Endothelial cell of umbilical vein (primary cell): ENCODE results near the gene SHROOM2. TPM values are rescaled to one million over a fixed set of nuclear protein-coding genes. Genes with fewer than 3 reads are reported as not detected.

Experiments used
- BruUV-seq: library from RNA; stranded (reverse); fragments of 400-500 nt; replicated peaks from 2 replicates; lab custom pipeline; 2021; lab: Mats Ljungman, UMichigan
- CTCF ChIA-PET: fragments of 300-600, 350-600 bp; sonication (Branson Sonifier 250); formaldehyde crosslinking; loops from one replicate; lab custom pipeline; 2021; ENCODE audit warnings: antibody characterized with exemption, inconsistent platforms; lab: Charles Lee
- POLR2A ChIA-PET: fragments of 300-600, 350-600 bp; sonication (Branson Sonifier 250); formaldehyde crosslinking; loops from one replicate; lab custom pipeline; 2021; ENCODE audit warnings: antibody characterized with exemption, inconsistent platforms; lab: Charles Lee
- DNase-seq: peaks from one replicate; pipeline ENCODE4 v3.0.0-alpha.2; 2011; ENCODE audit warnings: low read depth, low spot score
- FAIRE-seq: peaks from 2 replicates; lab custom pipeline; 2011; peaks lifted over from hg19 to GRCh38; lab: Jason Lieb, UNC
- H2AFZ ChIP-seq: 2 replicates; pipeline ENCODE4 v1.6.0; 2012; ENCODE audit warnings: low read depth, low read length, control low read depth, inconsistent platforms
- H3K27ac ChIP-seq: 2 replicates; pipeline ENCODE4 v1.5.1; 2011; ENCODE audit warnings: low read depth, mild to moderate bottlenecking, control low read depth, low read length, moderate library complexity; ENCODE audit not compliant: insufficient read depth
- H3K27me3 ChIP-seq, 2 experiments: 2 replicates each; pipeline versions ENCODE4 v1.6.0 to v1.6.1; 2011; ENCODE audit warnings: low read length in 2 of 2, mixed read lengths in 1 of 2; ENCODE audit not compliant: control insufficient read depth in 2 of 2, insufficient read depth in 2 of 2
- H3K36me3 ChIP-seq, 2 experiments: 2 replicates in 1 of 2; 3 replicates in 1 of 2; pipeline ENCODE4 v1.5.1; 2011; ENCODE audit warnings: low read length in 2 of 2, mild to moderate bottlenecking in 1 of 2, moderate library complexity in 1 of 2; ENCODE audit not compliant: control insufficient read depth in 2 of 2, insufficient read depth in 2 of 2; ENCODE audit errors: extremely low read depth in 1 of 2
- H3K4me1 ChIP-seq: 3 replicates; pipeline ENCODE4 v1.5.1; 2011; ENCODE audit warnings: mild to moderate bottlenecking, low read length; ENCODE audit not compliant: control insufficient read depth, insufficient read depth; ENCODE audit errors: extremely low read depth
- H3K4me2 ChIP-seq: 2 replicates; pipeline ENCODE4 v1.6.1; 2011; ENCODE audit warnings: low read length, control low read depth, mixed read lengths; ENCODE audit not compliant: insufficient read depth
- H3K4me3 ChIP-seq, 3 experiments: fragments of 200-600 bp in 1 of 3; sonication (generic), shearing (Covaris generic) in 1 of 3; replicated peaks in 1 of 3; 2 replicates each; pipeline ENCODE4 v1.5.1; 2011 to 2016; ENCODE audit warnings: control low read depth in 3 of 3, low read length in 3 of 3, mild to moderate bottlenecking in 2 of 3, inconsistent platforms in 1 of 3, low read depth in 1 of 3, moderate library complexity in 1 of 3; ENCODE audit not compliant: insufficient read depth in 1 of 3
- H3K79me2 ChIP-seq: 2 replicates; pipeline ENCODE4 v1.6.0; 2012; ENCODE audit warnings: low read length, inconsistent platforms; ENCODE audit not compliant: control insufficient read depth, insufficient read depth
- H3K9ac ChIP-seq: replicated peaks from 2 replicates; pipeline ENCODE3; 2011; ENCODE audit warnings: low read length, control low read depth; ENCODE audit not compliant: insufficient read depth; ENCODE audit errors: extremely low read depth
- H3K9me1 ChIP-seq: replicated peaks from 3 replicates; pipeline ENCODE4 v1.6.0; 2011; ENCODE audit warnings: mild to moderate bottlenecking, low read length; ENCODE audit not compliant: control insufficient read depth, insufficient read depth; ENCODE audit errors: extremely low read depth
- H3K9me3 ChIP-seq: replicated peaks from 2 replicates; pipeline ENCODE4 v1.5.1; 2012; ENCODE audit warnings: low read length, inconsistent platforms; ENCODE audit not compliant: control insufficient read depth, insufficient read depth
- H4K20me1 ChIP-seq: replicated peaks from 2 replicates; pipeline ENCODE3; 2011; ENCODE audit warnings: mild to moderate bottlenecking, low read length; ENCODE audit not compliant: control insufficient read depth, insufficient read depth; ENCODE audit errors: extremely low read depth
- GATA2 ChIP-seq: IDR thresholded peaks from 2 replicates; pipeline ENCODE4 v1.7.0; 2011; ENCODE audit warnings: low read depth, mild to moderate bottlenecking, moderate library complexity, mixed read lengths, low read length; ENCODE audit not compliant: insufficient read length, insufficient read depth
- dilution Hi-C: fragments of 300-500 bp; cut with MboI; formaldehyde crosslinking; loops from one replicate; pipeline ENCODE4 v1.15.0; 2019; ENCODE audit warnings: low sequenced_read_pairs; ENCODE audit not compliant: extremely low pct_ligation_motif_present
- intact Hi-C: fragments of 100-400 bp; cut with micrococcal nuclease; formaldehyde crosslinking; loops from one replicate; pipeline ENCODE4 v1.10.0; 2022
- polyA plus RNA-seq, 4 experiments: library from polyadenylated mRNA; depleted of rRNA in 3 of 4; stranded (reverse) in 3 of 4; unstranded in 1 of 4; fragments of >200 nt; gene quantifications; 2 replicates each; pipeline versions ENCODE4 v1.2.1 to v1.2.3, GENCODE V29; 2011 to 2012; ENCODE audit warnings: missing spikeins in 1 of 4
- total RNA-seq: library from RNA; stranded (reverse); gene quantifications from 2 replicates; pipeline ENCODE4 v1.2.3, GENCODE V29; 2021
- TF ChIP-seq, protein P1 (sequence below): IDR thresholded peaks from 2 replicates; pipeline ENCODE4 v1.6.1; 2011; ENCODE audit not compliant: insufficient read depth, insufficient read length

SHROOM2 gene
- total and polyA plus RNA-seq, 2 donors (not counting 3 experiments of a cell fraction or from before 2014, with no cell fraction given): 3.7 to 11.8 TPM

DNA sequence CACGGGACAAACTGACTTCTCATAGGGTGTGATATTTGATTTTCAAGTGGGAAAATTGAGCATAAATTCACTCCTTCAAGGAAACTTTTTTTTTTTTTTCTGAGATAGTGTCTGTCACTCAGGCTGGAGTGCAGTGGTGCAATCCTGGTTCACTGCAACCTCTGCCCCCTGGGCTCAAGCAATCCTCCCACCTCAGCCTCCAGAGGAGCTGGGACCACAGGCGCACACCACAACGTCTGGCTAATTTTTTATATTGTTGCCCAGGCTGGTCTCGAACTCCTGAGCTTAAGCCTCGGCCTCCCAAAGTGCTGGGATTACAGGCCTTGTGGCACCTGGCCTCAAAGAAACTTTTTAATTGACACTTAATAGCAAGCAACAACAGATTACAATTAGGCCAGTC is 194.7 kb downstream of the SHROOM2 start:
- DNase-seq (no peak), FAIRE-seq (no peak)
- dilution Hi-C loops: no loop called here
- TF ChIP-seq GATA2: no peak
- POLR2A ChIA-PET: no interaction called here
- no peaks in the 10 kb centered on the region for H3K27me3 ChIP-seq
- H3K9ac ChIP-seq: no peak overlapping the region
- intact Hi-C loops: loop anchor here (10.0 kb wide), 1 partner anchor 634 kb away; no protein-coding TSS in a partner anchor
- H2AFZ ChIP-seq: no peak overlapping the region
- H3K27ac ChIP-seq: no peak overlapping the region
- H3K9me1 ChIP-seq: no peaks in the 10 kb centered on the region
- no TSS peak for BruUV-seq
- CTCF ChIA-PET: interaction anchor here (2.8 kb wide), 1 partner anchor 139 kb away, joined by 20 read pairs; no protein-coding TSS in a partner anchor
- H3K79me2 ChIP-seq: no peaks in the 10 kb centered on the region
- no peaks in the 10 kb centered on the region for H3K9me3 ChIP-seq
- no peaks in the 10 kb centered on the region for H4K20me1 ChIP-seq
- H3K36me3 ChIP-seq: no peaks in the 10 kb centered on the region
- no peak overlapping the region for H3K4me2 ChIP-seq
- H3K4me1 ChIP-seq: peaks cover 3% of the 10 kb centered on the region
- no peak overlapping the region for H3K4me3 ChIP-seq

DNA sequence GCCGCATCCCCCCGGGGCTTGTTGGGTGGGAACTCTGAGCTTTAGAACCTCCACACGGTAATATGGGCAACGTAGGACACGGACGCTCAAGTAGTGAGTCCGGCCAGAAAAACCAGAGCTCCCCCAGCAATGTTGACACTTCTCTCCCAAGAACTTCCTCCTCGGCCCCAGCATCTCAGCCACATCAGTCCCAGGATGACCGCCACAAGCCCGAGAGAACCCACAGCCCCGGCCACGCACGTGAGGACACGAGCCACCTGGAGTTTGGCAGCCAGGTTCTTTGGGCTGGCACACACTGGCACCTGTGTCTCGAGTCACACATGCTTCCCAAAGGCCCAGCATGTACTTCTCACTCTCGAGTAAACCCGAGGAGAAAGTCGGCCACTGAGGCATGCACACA is 197.2 kb downstream of the SHROOM2 start:
- no peak for FAIRE-seq
- H3K9me3 ChIP-seq: no peaks in the 10 kb centered on the region
- no peaks in the 10 kb centered on the region for H4K20me1 ChIP-seq
- peaks cover 3% of the 10 kb centered on the region for H3K4me1 ChIP-seq
- no peak overlapping the region for H3K4me3 ChIP-seq
- H3K27me3 ChIP-seq: no peaks in the 10 kb centered on the region
- no peak for DNase-seq
- no peak overlapping the region for H3K4me2 ChIP-seq
- TF ChIP-seq, protein P1, sequence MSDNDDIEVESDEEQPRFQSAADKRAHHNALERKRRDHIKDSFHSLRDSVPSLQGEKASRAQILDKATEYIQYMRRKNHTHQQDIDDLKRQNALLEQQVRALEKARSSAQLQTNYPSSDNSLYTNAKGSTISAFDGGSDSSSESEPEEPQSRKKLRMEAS: no peak
- no peaks in the 10 kb centered on the region for H3K9me1 ChIP-seq
- POLR2A ChIA-PET: no interaction called here
- H3K9ac ChIP-seq: no peak overlapping the region
- no peaks in the 10 kb centered on the region for H3K79me2 ChIP-seq
- dilution Hi-C loops: no loop called here
- CTCF ChIA-PET: interaction anchor here (2.8 kb wide), 1 partner anchor 137 kb away, joined by 20 read pairs; no protein-coding TSS in a partner anchor
- intact Hi-C loops: loop anchor here (10.0 kb wide), 1 partner anchor 631 kb away; no protein-coding TSS in a partner anchor
- no peaks in the 10 kb centered on the region for H3K36me3 ChIP-seq
- H3K27ac ChIP-seq: no peak overlapping the region
- no peak overlapping the region for H2AFZ ChIP-seq
- BruUV-seq: no TSS peak
